Left cardiac atrium (tissue), 4 donors: ENCODE data around the gene ZNF155. TPM values are rescaled to one million over a fixed set of nuclear protein-coding genes. Genes with fewer than 3 reads are reported as not detected.
"Not testable (repeated sequence)": the region's sequence is repeated elsewhere in the genome, so short reads cannot be mapped to it uniquely, and the experiment has no call there.

Source experiments
- ATAC-seq, 2 donors: fragments of 200-7000 bp; cut with Tn5 transposase; one replicate each; pipeline ENCODE4 v1.9.1; 2020; ENCODE audit warnings: mild to moderate bottlenecking in 2 of 2, moderate library complexity in 2 of 2
- DNase-seq: peaks from one replicate; pipeline ENCODE4 v3.0.0-alpha.2; 2020
- intact Hi-C, 2 donors: fragments of 100-400 bp; cut with DNase I; formaldehyde crosslinking; loops; one replicate each; pipeline versions ENCODE4 v1.14.1 to v1.15.1; 2022 to 2023
- long read RNA-seq: library from polyadenylated mRNA; unstranded; transcript quantifications from one replicate; pipeline ENCODE4 v2.0.0, GENCODE V29; 2021
- total RNA-seq, 2 donors: library from RNA; stranded (reverse); fragmentation: NEBNext Ultra II Directional; extraction: Animal tissue kit (Norgen Biotek cat#: 25700); gene quantifications; one replicate each; pipeline ENCODE4 v1.2.1, GENCODE V29; 2021
- donor health status: DM: no; HTN: yes; CAD: no.
- donor health status: DM: no; HTN: yes; CAD: no; lungs with severe emphysema.
- donor health status: DM: yes; HTN: yes; CAD: no.
- donor health status: Dilated cardiomyopathy.

Gene ZNF155
- 1 to 10 TPM; 6.8 to 9.2 TPM for total RNA-seq
- long read RNA-seq, partial matches to known transcripts = 0 of 4 reads
- long read RNA-seq, other reads (novel, unspliced or antisense) = 1 of 4 reads

- ATAC-seq = peak; percentile 100
- intact Hi-C loops = no loop called here
These were observed at the start of gene ZNF155 for GRCh38 chr19:43983912-43984686. Gene ZNF155 (plus strand): TSS chr19:43984188. CDS start chr19:43988544, 4,356 bp downstream.

GRCh38 chr19:43934985-43935708 is 48.8 kb upstream of the ZNF155 start, which contains the start of gene ZNF45:
Gene ZNF45 (minus strand): TSS chr19:43935282. CDS start chr19:43922185, 13,097 bp downstream.
- ATAC-seq = peak; percentile 98 to 100
- peak; percentile 91 for DNase-seq
- intact Hi-C loops = no loop called here

More at GRCh38 chr19:43983912-43984686, at the start of gene ZNF155:
- DNase-seq = peak; percentile 94

- intact Hi-C loops = no loop called here
- no peak for ATAC-seq
- DNase-seq = no peak
These were observed 47.8 kb upstream of the ZNF155 start for GRCh38 chr19:43936188-43936587.

DNA sequence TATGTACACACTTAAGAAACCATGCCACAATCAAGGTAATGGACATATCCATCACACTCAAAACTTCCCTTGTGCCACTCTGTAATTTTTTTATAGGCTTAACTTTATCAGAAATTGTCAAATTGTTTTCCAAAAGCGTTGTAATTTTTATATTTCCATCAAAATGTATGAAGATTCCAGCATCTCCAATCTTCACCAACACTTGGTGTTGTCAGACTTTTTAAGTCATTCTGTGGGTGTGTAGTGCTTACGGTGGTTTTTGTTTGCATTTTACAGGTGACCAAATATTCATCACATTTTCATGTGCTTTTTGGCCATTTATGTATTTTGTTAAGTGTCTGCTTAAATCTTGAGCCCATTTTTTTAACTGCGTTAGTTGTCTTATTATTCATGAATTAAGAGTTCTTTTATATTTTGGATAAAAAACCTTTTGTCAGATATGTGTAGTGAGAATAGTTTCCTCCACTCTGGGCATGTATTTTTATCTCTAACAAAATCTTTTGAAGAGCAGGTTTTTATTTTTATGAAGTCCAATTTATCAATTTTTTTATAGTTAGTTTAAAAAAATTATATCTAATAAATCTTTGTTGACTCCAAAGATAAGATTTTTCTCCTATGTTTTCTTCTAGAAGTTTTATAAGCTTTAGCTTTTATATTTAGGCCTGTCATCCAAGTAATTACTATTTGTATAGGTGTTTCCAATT is 44.3 kb upstream of the ZNF155 start:
- no peak for DNase-seq
- ATAC-seq = no peak
- intact Hi-C loops = no loop called here

DNA sequence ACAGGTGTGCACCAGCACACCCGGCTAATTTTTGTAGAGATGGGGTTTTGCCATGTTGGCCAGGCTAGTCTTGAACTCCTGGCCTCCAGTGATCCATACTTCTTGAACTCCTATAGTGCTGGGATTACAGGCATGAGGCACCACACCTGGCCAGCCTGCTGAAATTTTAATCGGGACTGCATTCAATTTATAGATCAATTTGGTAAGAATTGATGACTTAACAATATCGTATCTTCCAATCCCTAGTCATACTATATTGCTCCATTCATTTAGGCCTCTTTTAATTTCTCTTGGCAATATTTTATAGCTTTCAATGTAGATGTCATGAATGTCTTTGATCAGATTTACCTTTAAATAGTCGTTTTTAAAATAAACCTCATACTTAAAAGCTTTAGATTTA is 43.3 kb upstream of the ZNF155 start:
- intact Hi-C loops = no loop called here
- DNase-seq (no peak), ATAC-seq (no peak)

GRCh38 chr19:43941209-43941608 is 42.8 kb upstream of the ZNF155 start:
- intact Hi-C loops = no loop called here
- DNase-seq = no peak
- no peak for ATAC-seq

GRCh38 chr19:43947412-43947811 is 36.6 kb upstream of the ZNF155 start:
- ATAC-seq, intact Hi-C loops, DNase-seq: not testable (repeated sequence)

DNA sequence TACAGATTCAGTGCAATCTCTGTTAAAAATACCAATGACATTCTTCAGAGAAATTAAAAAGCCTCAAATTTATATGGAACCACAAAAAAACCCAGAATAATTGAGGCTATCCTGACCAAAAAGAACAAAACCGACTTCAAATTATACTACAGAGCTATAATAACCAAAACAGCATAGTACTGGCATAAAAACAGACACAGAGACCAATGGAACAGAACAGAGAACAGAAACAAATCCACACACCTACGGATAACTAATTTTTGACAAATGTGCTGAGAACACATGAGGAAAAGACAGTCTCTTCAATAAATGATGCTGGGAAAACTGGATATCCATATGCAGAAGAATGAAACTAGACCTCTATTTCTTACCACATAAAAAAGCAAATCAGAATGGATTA is 34.2 kb upstream of the ZNF155 start:
- DNase-seq, ATAC-seq, intact Hi-C loops: not testable (repeated sequence)

DNA sequence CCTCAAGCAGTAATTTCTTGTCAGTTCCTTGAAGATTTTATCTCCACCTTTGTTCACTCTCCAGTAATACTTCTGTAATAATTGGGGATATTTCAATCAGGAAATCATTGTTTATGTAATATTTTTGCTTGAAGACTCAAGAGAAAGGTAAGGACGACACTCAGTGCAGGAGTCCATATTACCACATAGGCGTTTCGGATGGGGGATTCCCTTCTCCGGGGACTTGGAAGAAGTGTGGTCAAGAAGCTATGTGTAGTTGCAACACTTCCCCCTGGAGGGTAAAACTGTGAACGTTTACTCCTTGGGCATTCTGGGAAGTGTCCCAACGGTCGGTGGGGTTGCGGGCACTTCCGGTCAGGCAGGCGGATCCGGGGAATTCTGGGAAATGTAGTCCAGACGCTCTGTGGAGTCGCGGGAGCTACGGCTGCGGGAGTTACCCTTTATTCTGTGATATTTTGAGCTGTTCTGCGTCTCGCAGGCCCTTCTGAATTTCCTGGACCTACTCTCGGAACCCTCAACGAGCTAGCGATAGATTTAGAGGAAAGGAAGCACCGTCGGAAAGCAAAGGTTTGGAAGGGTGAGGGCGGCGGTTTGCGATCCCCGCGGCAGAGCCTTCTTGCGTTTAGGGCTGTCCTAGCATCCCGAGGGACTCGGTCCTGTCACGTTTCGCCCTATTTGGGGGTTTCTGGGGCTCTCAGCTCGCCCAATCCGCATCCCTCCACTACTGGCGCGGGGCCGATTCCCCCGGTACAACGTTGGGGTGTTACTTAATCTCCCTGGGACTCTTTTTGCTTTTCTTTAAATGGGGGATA is 32.9 kb upstream of the ZNF155 start, which contains the start of gene ZNF221:
ZNF221 (plus strand) TSS at position 395 of the 812 bp plus-strand sequence. CDS start 11,499 bp downstream, outside the sequence.
- ATAC-seq (peak; percentile 99 to 100), DNase-seq (peak; percentile 94)
- intact Hi-C loops = no loop called here

DNA sequence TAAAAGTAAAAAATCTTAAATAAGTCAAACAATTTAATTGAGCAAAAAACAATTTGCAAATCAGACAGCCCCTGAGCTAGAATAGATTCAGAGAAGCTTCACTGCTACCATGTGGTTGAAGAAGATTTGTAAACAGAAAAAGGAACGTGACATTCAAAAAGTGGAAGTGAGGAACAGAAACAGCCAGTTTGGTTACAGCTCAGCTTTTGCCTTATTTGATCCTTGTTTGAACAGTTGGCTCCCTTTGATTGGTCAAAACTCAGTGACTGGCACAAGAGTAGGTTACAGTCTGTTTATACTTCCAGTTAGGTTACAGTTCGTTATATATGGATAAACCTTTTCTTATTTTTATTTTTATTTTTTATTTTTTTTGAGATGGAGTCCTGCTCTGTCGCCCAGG is 27.2 kb upstream of the ZNF155 start:
- DNase-seq (no peak), ATAC-seq (no peak)
- intact Hi-C loops = no loop called here

DNA sequence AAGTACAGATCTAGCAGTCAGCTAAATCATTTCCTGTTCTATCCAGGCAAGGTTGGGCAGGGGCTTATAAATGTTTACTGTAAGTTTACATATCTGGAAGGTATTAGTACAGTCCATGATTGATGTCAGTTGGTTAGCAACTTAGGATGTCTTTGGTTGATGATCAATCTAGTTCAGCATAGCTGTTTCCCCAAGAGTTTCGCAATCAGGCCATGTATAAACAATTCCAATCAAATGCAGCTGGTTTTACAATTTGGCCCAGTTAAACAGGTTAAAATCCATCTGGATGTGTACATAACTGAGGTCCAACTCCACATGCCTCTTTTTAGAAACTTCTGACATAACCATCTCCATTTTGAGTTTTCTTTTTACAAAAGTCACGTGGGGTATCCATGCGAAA is 26.1 kb upstream of the ZNF155 start:
- no peak for ATAC-seq
- intact Hi-C loops = no loop called here
- no peak for DNase-seq

DNA sequence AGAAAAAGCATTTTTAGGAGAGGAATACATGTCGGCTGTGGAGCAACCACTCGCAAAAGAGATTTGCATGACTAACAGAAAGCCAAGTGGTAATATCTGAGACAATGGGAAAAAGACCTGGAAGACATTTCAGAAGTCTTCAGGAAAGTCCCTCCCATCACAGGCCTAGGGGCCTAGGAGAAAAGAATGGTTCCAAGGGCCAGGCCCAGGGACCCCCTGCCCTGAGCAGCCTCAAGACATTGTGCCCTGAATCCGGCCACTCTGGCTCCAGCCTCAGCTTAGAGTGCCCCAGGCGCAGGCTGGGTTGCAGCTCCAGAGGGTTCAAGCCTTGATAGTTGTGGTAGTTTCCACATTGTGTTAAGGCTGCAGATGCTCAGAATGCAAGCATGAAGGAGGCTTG is 23.6 kb upstream of the ZNF155 start:
- no peak for DNase-seq

GRCh38 chr19:43966079-43966694 is 17.8 kb upstream of the ZNF155 start:
- DNase-seq = no peak
- no peak for ATAC-seq
- intact Hi-C loops = no loop called here

More for the DNA sequence above, 23.6 kb upstream of the ZNF155 start:
- intact Hi-C loops = no loop called here
- no peak for ATAC-seq

DNA sequence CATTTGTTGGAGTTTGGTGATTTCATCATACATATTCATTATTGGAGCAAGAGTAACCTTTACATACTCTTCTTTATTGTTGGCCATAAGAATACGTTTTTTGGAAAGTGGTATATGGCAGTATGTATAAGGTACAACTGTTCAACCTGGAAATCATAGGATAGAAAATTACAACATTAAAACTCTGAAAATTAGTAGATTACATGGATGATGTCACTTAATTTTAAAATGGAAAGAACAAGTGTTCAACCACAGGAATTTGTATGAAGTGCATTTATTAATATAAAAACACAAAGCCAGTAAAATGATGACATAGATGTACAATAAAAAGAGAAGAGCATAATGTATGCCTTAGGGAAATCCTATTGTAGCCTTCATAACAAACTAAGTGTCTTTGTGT is 7.3 kb upstream of the ZNF155 start:
- no peak for DNase-seq
- ATAC-seq = no peak
- intact Hi-C loops = no loop called here

GRCh38 chr19:43983544-43983911 is 460 bp upstream of the ZNF155 start:
- intact Hi-C loops = no loop called here
- ATAC-seq = no peak
- DNase-seq = no peak

DNA sequence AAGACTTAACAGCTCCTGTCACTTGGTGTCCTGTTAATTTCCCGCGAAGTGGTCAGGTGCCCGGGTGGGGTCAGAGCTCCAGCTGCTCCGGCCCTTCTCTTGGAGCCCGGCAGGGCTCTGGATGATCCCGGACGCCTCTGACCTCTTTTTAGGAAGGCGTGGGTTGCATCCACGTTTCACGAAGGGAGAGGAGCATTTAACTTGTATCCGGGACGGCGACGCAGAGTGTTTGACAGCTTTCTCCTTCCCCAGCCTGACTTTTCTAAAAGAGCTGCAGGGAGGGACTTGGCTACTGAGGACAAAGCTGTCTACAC is 656 bp downstream of the ZNF155 start:
- intact Hi-C loops = no loop called here
- ATAC-seq (peak; percentile 48 to 67), DNase-seq (peak; percentile 34)

- intact Hi-C loops = no loop called here
- peak; percentile 50 for DNase-seq
- ATAC-seq = no peak
These were observed 13.8 kb downstream of the ZNF155 start for GRCh38 chr19:43997631-43998290.

GRCh38 chr19:44002212-44002565 is 18.2 kb downstream of the ZNF155 start:
- ATAC-seq = no peak
- no peak for DNase-seq
- intact Hi-C loops = loop anchor here in 1 of 2 donors (2.0 kb wide), 1 partner anchor 23 kb away; the partner anchor contains the start of gene ZNF222
